CD14-positive monocyte (primary cell): ENCODE measurements around the gene KAT2B. TPM values are rescaled to one million over a fixed set of nuclear protein-coding genes. Genes with fewer than 3 reads are reported as not detected.

Source experiments
- DNase-seq, 3 donors: peaks; one replicate each; pipeline ENCODE4 v3.0.0-alpha.2; 2011 to 2022
- H2AFZ ChIP-seq: 2 replicates; pipeline ENCODE4 v1.6.0; 2012; ENCODE audit warnings: mild to moderate bottlenecking, low read depth, low read length, inconsistent platforms; ENCODE audit not compliant: insufficient read depth, poor library complexity, severe bottlenecking
- H3K27ac ChIP-seq, 2 donors: 1 replicate in 1 of 2; 2 replicates in 1 of 2; pipeline ENCODE4 v1.5.1; 2012 to 2013; ENCODE audit warnings: low read length in 2 of 2, control low read depth in 1 of 2, inconsistent platforms in 1 of 2, low read depth in 1 of 2, mild to moderate bottlenecking in 1 of 2
- H3K27me3 ChIP-seq, 2 donors: one replicate each; pipeline versions ENCODE4 v1.6.0 to v1.6.1; 2011 to 2013; ENCODE audit warnings: low read length in 2 of 2; ENCODE audit not compliant: control insufficient read depth in 2 of 2, insufficient read depth in 2 of 2
- H3K36me3 ChIP-seq, 2 donors: replicated peaks in 1 of 2; 1 replicate in 1 of 2; 2 replicates in 1 of 2; pipeline versions ENCODE4 v1.5.1 to v1.6.1; 2012 to 2013; ENCODE audit warnings: low read length in 2 of 2, control low read depth in 1 of 2, inconsistent platforms in 1 of 2, mild to moderate bottlenecking in 1 of 2; ENCODE audit not compliant: insufficient read depth in 2 of 2, control insufficient read depth in 1 of 2
- H3K4me1 ChIP-seq, 2 donors: 1 replicate in 1 of 2; 2 replicates in 1 of 2; pipeline versions ENCODE4 v1.5.1 to v1.6.1; 2012 to 2013; ENCODE audit warnings: low read length in 2 of 2, control low read depth in 1 of 2, inconsistent platforms in 1 of 2, mild to moderate bottlenecking in 1 of 2, moderate library complexity in 1 of 2; ENCODE audit not compliant: insufficient read depth in 2 of 2, control insufficient read depth in 1 of 2
- H3K4me2 ChIP-seq: replicated peaks from 2 replicates; pipeline ENCODE3; 2012; ENCODE audit warnings: low read length, moderate library complexity, mild to moderate bottlenecking; ENCODE audit not compliant: poor library complexity, severe bottlenecking; ENCODE audit errors: extremely low read depth
- H3K4me3 ChIP-seq, 3 experiments: fragments of 200-600 bp in 1 of 3; sonication (generic) in 1 of 3; replicated peaks in 1 of 3; 1 replicate in 2 of 3; 2 replicates in 1 of 3; pipeline ENCODE4 v1.5.1; 2011 to 2013; ENCODE audit warnings: low read length in 3 of 3, mild to moderate bottlenecking in 3 of 3, control low read depth in 2 of 3, low read depth in 2 of 3, inconsistent platforms in 1 of 3, moderate library complexity in 1 of 3
- H3K79me2 ChIP-seq: 2 replicates; pipeline ENCODE4 v1.6.0; 2012; ENCODE audit warnings: mild to moderate bottlenecking, control low read depth, inconsistent platforms, low read length, moderate library complexity; ENCODE audit not compliant: insufficient read depth
- H3K9ac ChIP-seq: 2 replicates; pipeline ENCODE4 v1.6.0; 2017; ENCODE audit warnings: low read length, mild to moderate bottlenecking; ENCODE audit not compliant: insufficient read depth, poor library complexity, severe bottlenecking
- H3K9me3 ChIP-seq, 2 donors: replicated peaks in 1 of 2; 1 replicate in 1 of 2; 2 replicates in 1 of 2; pipeline versions ENCODE4 v1.5.1 to v1.6.1; 2012 to 2013; ENCODE audit warnings: low read length in 2 of 2, control low read depth in 1 of 2; ENCODE audit not compliant: control insufficient read depth in 1 of 2, insufficient read depth in 1 of 2
- H4K20me1 ChIP-seq: 2 replicates; pipeline ENCODE4 v1.6.0; 2012; ENCODE audit warnings: mild to moderate bottlenecking, low read length, control low read depth, moderate library complexity; ENCODE audit not compliant: insufficient read depth
- H3K27ac Mint-ChIP-seq, 7 donors: one replicate each; pipeline ENCODE4 v1.8.0; 2020; ENCODE audit warnings: mild to moderate bottlenecking in 7 of 7, mixed read lengths in 7 of 7, moderate library complexity in 6 of 7, inconsistent platforms in 2 of 7
- H3K27me3 Mint-ChIP-seq, 3 donors: one replicate each; pipeline ENCODE4 v1.8.0; 2021 to 2022; ENCODE audit warnings: low read depth in 3 of 3, mild to moderate bottlenecking in 3 of 3, mixed read lengths in 3 of 3, moderate library complexity in 3 of 3, inconsistent platforms in 1 of 3
- H3K36me3 Mint-ChIP-seq, 2 donors: one replicate each; pipeline ENCODE4 v1.8.0; 2020; ENCODE audit warnings: mixed read lengths in 2 of 2, inconsistent platforms in 1 of 2, mild to moderate bottlenecking in 1 of 2
- H3K4me1 Mint-ChIP-seq: one replicate; pipeline ENCODE4 v1.8.0; 2020; ENCODE audit warnings: mild to moderate bottlenecking, mixed read lengths
- H3K4me3 Mint-ChIP-seq, 2 donors: one replicate each; pipeline ENCODE4 v1.8.0; 2020; ENCODE audit warnings: mild to moderate bottlenecking in 2 of 2, mixed read lengths in 2 of 2, moderate library complexity in 1 of 2
- H3K9me3 Mint-ChIP-seq, 7 donors: one replicate each; pipeline ENCODE4 v1.8.0; 2020 to 2022; ENCODE audit warnings: mixed read lengths in 7 of 7, mild to moderate bottlenecking in 6 of 7, moderate library complexity in 6 of 7, inconsistent platforms in 2 of 7
- WGBS: methylation state at CpG from one replicate; pipeline ENCODE4 v1.1.5; 2013; ENCODE audit warnings: missing lambda C conversion rate; ENCODE audit not compliant: insufficient coverage; 5-methylcytosine and 5-hydroxymethylcytosine counted together
- intact Hi-C, 2 donors: fragments of 100-400 bp; cut with micrococcal nuclease; formaldehyde crosslinking; loops; one replicate each; pipeline versions ENCODE4 v1.15.0 to v1.15.1; 2023
- polyA plus RNA-seq, 3 donors: library from polyadenylated mRNA; depleted of rRNA in 1 of 3; unstranded in 2 of 3; stranded (reverse) in 1 of 3; fragments of 300-500 nt in 2 of 3; fragments of >200 nt in 1 of 3; fragmentation: Illumina TruSeq in 2 of 3; gene quantifications; 1 replicate in 2 of 3; 2 replicates in 1 of 3; pipeline ENCODE4 v1.2.3, GENCODE V29; 2012 to 2021
- TF ChIP-seq, protein P1 (sequence below): fragments of 200-600 bp; IDR thresholded peaks from one replicate; pipeline ENCODE4 v1.8.0; 2022; ENCODE audit warnings: antibody characterized with exemption, mild to moderate bottlenecking

KAT2B gene
- polyA plus RNA-seq, 3 donors, result 2.7 to 14.6 (median 3.5) TPM

DNA sequence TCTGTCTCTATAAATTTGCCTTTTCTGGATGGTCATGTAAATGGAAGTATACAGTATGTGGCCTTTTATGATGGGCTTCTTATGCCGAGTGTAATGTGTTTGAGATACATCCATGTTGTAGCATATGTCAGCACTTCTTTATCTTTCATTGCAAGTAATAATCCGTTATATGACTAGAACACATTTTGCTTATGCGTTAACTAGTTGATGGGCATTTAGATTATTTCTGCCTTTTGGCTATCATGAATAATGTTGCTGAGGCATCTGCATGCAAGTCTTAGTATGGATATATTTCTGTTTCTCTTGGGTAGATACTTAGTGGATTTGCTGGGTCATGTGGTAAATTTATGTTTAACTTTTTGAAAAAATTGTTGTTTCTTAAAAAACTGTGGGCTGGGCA lies 19.7 kb downstream of the KAT2B start:
- Histone ChIP-seq H3K27me3 (no peaks in the 10 kb centered on the region), H3K9me3 (no peaks in the 10 kb centered on the region), H2AFZ (no peak overlapping the region), H3K36me3 (no peaks in the 10 kb centered on the region), H3K27ac (peak overlapping the region in 1 of 2 donors; percentile 91), H3K9ac (no peak overlapping the region), H4K20me1 (peaks cover 48% of the 10 kb centered on the region), H3K4me2 (no peak overlapping the region), H3K4me3 (no peak overlapping the region), H3K4me1 (peaks cover 18 to 42% of the 10 kb centered on the region in 2 donors), H3K79me2 (peaks cover 84% of the 10 kb centered on the region)
- no peaks in the 10 kb centered on the region for H3K9me3 Mint-ChIP-seq
- H3K4me1 Mint-ChIP-seq, result peaks cover 26% of the 10 kb centered on the region
- 100% methylated on average over 1 of the region's 3 CpGs for WGBS
- no peaks in the 10 kb centered on the region for H3K27me3 Mint-ChIP-seq
- H3K36me3 Mint-ChIP-seq, result no peaks in the 10 kb centered on the region
- TF ChIP-seq, protein P1, sequence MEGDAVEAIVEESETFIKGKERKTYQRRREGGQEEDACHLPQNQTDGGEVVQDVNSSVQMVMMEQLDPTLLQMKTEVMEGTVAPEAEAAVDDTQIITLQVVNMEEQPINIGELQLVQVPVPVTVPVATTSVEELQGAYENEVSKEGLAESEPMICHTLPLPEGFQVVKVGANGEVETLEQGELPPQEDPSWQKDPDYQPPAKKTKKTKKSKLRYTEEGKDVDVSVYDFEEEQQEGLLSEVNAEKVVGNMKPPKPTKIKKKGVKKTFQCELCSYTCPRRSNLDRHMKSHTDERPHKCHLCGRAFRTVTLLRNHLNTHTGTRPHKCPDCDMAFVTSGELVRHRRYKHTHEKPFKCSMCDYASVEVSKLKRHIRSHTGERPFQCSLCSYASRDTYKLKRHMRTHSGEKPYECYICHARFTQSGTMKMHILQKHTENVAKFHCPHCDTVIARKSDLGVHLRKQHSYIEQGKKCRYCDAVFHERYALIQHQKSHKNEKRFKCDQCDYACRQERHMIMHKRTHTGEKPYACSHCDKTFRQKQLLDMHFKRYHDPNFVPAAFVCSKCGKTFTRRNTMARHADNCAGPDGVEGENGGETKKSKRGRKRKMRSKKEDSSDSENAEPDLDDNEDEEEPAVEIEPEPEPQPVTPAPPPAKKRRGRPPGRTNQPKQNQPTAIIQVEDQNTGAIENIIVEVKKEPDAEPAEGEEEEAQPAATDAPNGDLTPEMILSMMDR, result no peak
- no peak for DNase-seq
- H3K4me3 Mint-ChIP-seq, result no peak overlapping the region
- intact Hi-C loops, result no loop called here
- peak overlapping the region in 6 of 7 donors; percentile 62 to 75 (median 71) for H3K27ac Mint-ChIP-seq

DNA sequence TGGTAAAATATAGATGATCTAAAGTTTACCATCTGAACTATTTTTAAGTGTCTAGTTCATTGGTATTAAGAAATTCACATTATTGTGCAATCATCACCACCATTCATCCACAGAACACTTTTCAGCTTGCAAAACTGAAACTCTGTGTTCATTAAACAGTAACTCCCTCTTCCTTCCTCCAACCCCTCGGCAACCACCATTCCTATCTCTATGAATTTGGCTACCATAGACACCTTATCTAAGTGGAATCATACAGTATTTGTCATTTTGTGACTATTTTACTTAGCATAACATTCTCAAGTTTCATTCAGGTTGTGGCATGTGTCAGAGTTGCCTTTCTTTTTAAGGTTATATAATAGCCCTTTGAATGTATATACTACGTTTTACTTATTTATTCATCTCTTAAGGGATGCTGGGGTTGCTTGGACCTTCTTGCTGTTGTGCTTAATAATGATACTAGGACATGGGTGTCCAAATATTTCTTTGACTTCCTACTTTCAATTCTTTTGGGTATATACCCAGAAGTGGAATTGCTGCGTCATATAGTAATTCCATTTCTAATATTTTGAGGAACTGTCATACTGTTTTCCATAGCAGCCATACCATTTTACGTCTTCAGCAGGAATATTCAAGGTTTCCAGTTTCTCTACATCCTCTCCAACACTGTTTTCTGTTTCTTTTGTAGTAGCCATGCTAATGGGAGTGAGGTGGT lies 20.9 kb downstream of the KAT2B start:
- peak; percentile 62 to 88 (median 81) for DNase-seq
- Histone ChIP-seq H3K79me2 (peaks cover 84% of the 10 kb centered on the region), H3K36me3 (no peaks in the 10 kb centered on the region), H3K27ac (peak overlapping the region; percentile 34 to 91), H2AFZ (peak overlapping the region; percentile 14), H4K20me1 (peaks cover 50% of the 10 kb centered on the region), H3K9me3 (no peaks in the 10 kb centered on the region), H3K4me3 (peak overlapping the region; percentile 45 to 91 (median 78)), H3K4me1 (peaks cover 14 to 36% of the 10 kb centered on the region in 2 donors), H3K27me3 (no peaks in the 10 kb centered on the region), H3K4me2 (peak overlapping the region; percentile 84), H3K9ac (peak overlapping the region; percentile 54)
- TF ChIP-seq, protein P1, result no peak
- H3K4me1 Mint-ChIP-seq, result peaks cover 29% of the 10 kb centered on the region
- H3K27me3 Mint-ChIP-seq, result no peaks in the 10 kb centered on the region
- intact Hi-C loops, result no loop called here
- no peaks in the 10 kb centered on the region for H3K36me3 Mint-ChIP-seq
- WGBS, result 0% methylated on average over 1 of the region's 4 CpGs
- H3K4me3 Mint-ChIP-seq, result peak overlapping the region; percentile 62 to 84
- H3K27ac Mint-ChIP-seq, result peak overlapping the region; percentile 91 to 96 (median 95)
- H3K9me3 Mint-ChIP-seq, result no peaks in the 10 kb centered on the region
